Measurements from ENCODE around the gene CBFA2T2. TPM values are rescaled to one million over a fixed set of nuclear protein-coding genes. Genes with fewer than 3 reads are reported as not detected.

The CBFA2T2 gene
- total and polyA plus RNA-seq, 2 donors (not counting 1 experiment from before 2014, with no cell fraction given): 26.9 to 30.0 TPM

- peaks cover 2% of the 10 kb centered on the region for H3K4me1 Mint-ChIP-seq
- H3K4me1 ChIP-seq (ENCODE audit: control insufficient read depth in 2 of 2, insufficient read depth in 2 of 2, low read length in 2 of 2): no peaks in the 10 kb centered on the region
- H3K4me3 Mint-ChIP-seq: no peak overlapping the region
- TF ChIP-seq CTCF (IDR thresholded peaks at IDR 0.05) (no peak), EZH2 (IDR thresholded peaks at IDR 0.05; ENCODE audit: borderline replicate concordance, insufficient read depth, low read depth, low read length, poor library complexity, severe bottlenecking) (no peak)
- H3K4me3 ChIP-seq (ENCODE audit: control extremely low read depth in 1 of 5, extremely low read depth in 1 of 5, insufficient read depth in 1 of 5, low read depth in 2 of 5, low read length in 4 of 5): no peak overlapping the region
- peaks cover 48% of the 10 kb centered on the region for H3K79me2 ChIP-seq (ENCODE audit: control insufficient read depth, insufficient read depth, low read length)
- no peak overlapping the region for H3K4me2 ChIP-seq (replicated peaks; ENCODE audit: low read depth, low read length, poor library complexity, severe bottlenecking)
- WGBS (ENCODE audit: insufficient coverage): no CpG with 5 or more reads among the region's 3 CpGs
- H3K27ac ChIP-seq (ENCODE audit: low read length in 2 of 2): no peak overlapping the region
- H3K9me3 Mint-ChIP-seq (ENCODE audit: insufficient read depth): no peaks in the 10 kb centered on the region
- POLR2A ChIA-PET: no interaction called here
- H2AFZ ChIP-seq (ENCODE audit: insufficient read depth, low read depth, low read length, poor library complexity, severe bottlenecking): no peak overlapping the region
- DNase-seq (no peak), ATAC-seq (ENCODE audit: low read depth) (no peak)
- H3K36me3 ChIP-seq (replicated peaks in 1 of 2; ENCODE audit: control extremely low read depth in 1 of 2, control insufficient read depth in 1 of 2, extremely low read depth in 1 of 2, insufficient read depth in 2 of 2, low read length in 1 of 2): no peaks in the 10 kb centered on the region
- H4K20me1 ChIP-seq (ENCODE audit: control insufficient read depth, insufficient read depth, low read length, poor library complexity, severe bottlenecking): peaks cover 4% of the 10 kb centered on the region
- no peak overlapping the region for H3K27ac Mint-ChIP-seq
- H3K27me3 ChIP-seq (replicated peaks in 1 of 4; ENCODE audit: control extremely low read depth in 1 of 4, control insufficient read depth in 3 of 4, insufficient read depth in 4 of 4, low read length in 3 of 4): no peaks in the 10 kb centered on the region
- intact Hi-C loops (cut with micrococcal nuclease): no loop called here
- H3K9me3 ChIP-seq (ENCODE audit: control extremely low read depth in 1 of 3, control insufficient read depth in 2 of 3, insufficient read depth in 1 of 3, low read length in 2 of 3): no peaks in the 10 kb centered on the region
- no peak overlapping the region for H3K9ac ChIP-seq (ENCODE audit: low read length)
- CTCF ChIA-PET: no interaction called here
- no peaks in the 10 kb centered on the region for H3K27me3 Mint-ChIP-seq
These were observed 95.1 kb downstream of the CBFA2T2 start for GRCh38 chr20:33584976-33585375.

GRCh38 chr20:33585413-33585812 lies 95.5 kb downstream of the CBFA2T2 start:
- Histone ChIP-seq H3K27me3 (replicated peaks in 1 of 4; ENCODE audit: control extremely low read depth in 1 of 4, control insufficient read depth in 3 of 4, insufficient read depth in 4 of 4, low read length in 3 of 4) (no peaks in the 10 kb centered on the region), H3K4me3 (ENCODE audit: control extremely low read depth in 1 of 5, extremely low read depth in 1 of 5, insufficient read depth in 1 of 5, low read depth in 2 of 5, low read length in 4 of 5) (no peak overlapping the region), H3K4me2 (replicated peaks; ENCODE audit: low read depth, low read length, poor library complexity, severe bottlenecking) (no peak overlapping the region), H3K4me1 (ENCODE audit: control insufficient read depth in 2 of 2, insufficient read depth in 2 of 2, low read length in 2 of 2) (no peaks in the 10 kb centered on the region), H2AFZ (ENCODE audit: insufficient read depth, low read depth, low read length, poor library complexity, severe bottlenecking) (no peak overlapping the region), H3K36me3 (replicated peaks in 1 of 2; ENCODE audit: control extremely low read depth in 1 of 2, control insufficient read depth in 1 of 2, extremely low read depth in 1 of 2, insufficient read depth in 2 of 2, low read length in 1 of 2) (no peaks in the 10 kb centered on the region), H3K9ac (ENCODE audit: low read length) (no peak overlapping the region), H3K27ac (ENCODE audit: low read length in 2 of 2) (no peak overlapping the region), H4K20me1 (ENCODE audit: control insufficient read depth, insufficient read depth, low read length, poor library complexity, severe bottlenecking) (peaks cover 4% of the 10 kb centered on the region), H3K9me3 (ENCODE audit: control extremely low read depth in 1 of 3, control insufficient read depth in 2 of 3, insufficient read depth in 1 of 3, low read length in 2 of 3) (no peaks in the 10 kb centered on the region), H3K79me2 (ENCODE audit: control insufficient read depth, insufficient read depth, low read length) (peaks cover 44% of the 10 kb centered on the region)
- WGBS (ENCODE audit: insufficient coverage): no CpG with 5 or more reads among the region's 4 CpGs
- H3K27ac Mint-ChIP-seq: no peak overlapping the region
- no peaks in the 10 kb centered on the region for H3K9me3 Mint-ChIP-seq (ENCODE audit: insufficient read depth)
- no peak overlapping the region for H3K4me3 Mint-ChIP-seq
- TF ChIP-seq EZH2 (IDR thresholded peaks at IDR 0.05; ENCODE audit: borderline replicate concordance, insufficient read depth, low read depth, low read length, poor library complexity, severe bottlenecking) (no peak), CTCF (IDR thresholded peaks at IDR 0.05) (no peak)
- intact Hi-C loops (cut with micrococcal nuclease): no loop called here
- ChIA-PET CTCF (no interaction called here), POLR2A (no interaction called here)
- H3K27me3 Mint-ChIP-seq: no peaks in the 10 kb centered on the region
- ATAC-seq (ENCODE audit: low read depth): no peak
- DNase-seq: no peak
- H3K4me1 Mint-ChIP-seq: peaks cover 2% of the 10 kb centered on the region

All from B cell (primary cell).